ENCODE data around the gene RAD51B. TPM values are rescaled to one million over a fixed set of nuclear protein-coding genes. Genes with fewer than 3 reads are reported as not detected.

Gene RAD51B
- total RNA-seq, 1 experiment from 2014 or later: 16.7 TPM

GRCh38 chr14:68011406-68012028 lies 191.9 kb downstream of the RAD51B start:
- H3K27ac Mint-ChIP-seq: no peak overlapping the region

More at GRCh38 chr14:68011406-68012028, 191.9 kb downstream of the RAD51B start:
- Mint-ChIP-seq H3K27me3 (ENCODE audit: low read depth) (no peaks in the 10 kb centered on the region), H3K4me1 (no peaks in the 10 kb centered on the region), H3K36me3 (ENCODE audit: insufficient read depth in 1 of 3, low read depth in 3 of 3) (peaks cover 0 to 8% (median 5%) of the 10 kb centered on the region in 3 experiments; a peak in 4 of 7 replicates), H3K4me3 (no peak overlapping the region), H3K9me3 (peaks cover 6 to 10% of the 10 kb centered on the region in 2 experiments; a peak in 4 of 5 replicates)
- Histone ChIP-seq H2BK5ac (ENCODE audit: insufficient read length, low read length) (no peak overlapping the region), H3K9me3 (ENCODE audit: control insufficient read depth, low read depth, low read length) (no peaks in the 10 kb centered on the region), H3K79me2 (ENCODE audit: insufficient read depth, low read length) (no peaks in the 10 kb centered on the region), H2BK15ac (ENCODE audit: low read depth, low read length) (no peak overlapping the region), H3K4me2 (ENCODE audit: insufficient read depth, insufficient read length, low read length) (no peak overlapping the region), H4K5ac (ENCODE audit: insufficient read length, low read depth, low read length) (no peak overlapping the region), H4K91ac (ENCODE audit: insufficient read length, low read depth, low read length) (no peak overlapping the region), H3K4me1 (ENCODE audit: insufficient read depth, low read length) (no peaks in the 10 kb centered on the region), H2AK5ac (ENCODE audit: insufficient read length, low read length) (no peak overlapping the region), H3K9ac (ENCODE audit: extremely low read depth, insufficient read length, low read length) (no peak overlapping the region), H3K27ac (ENCODE audit: insufficient read length, low read depth, low read length) (no peak overlapping the region), H3K23me2 (ENCODE audit: insufficient read length, low read depth, low read length, poor library complexity, severe bottlenecking) (no peaks in the 10 kb centered on the region), H3T11ph (ENCODE audit: low read length) (no peak overlapping the region), H2BK12ac (ENCODE audit: insufficient read length, low read depth, low read length) (no peak overlapping the region), H3K14ac (ENCODE audit: insufficient read depth, low read length) (no peak overlapping the region), H2BK120ac (ENCODE audit: low read depth, low read length, poor library complexity, severe bottlenecking) (no peak overlapping the region), H3K18ac (ENCODE audit: insufficient read length, low read depth, low read length) (no peak overlapping the region), H3K27me3 (ENCODE audit: insufficient read depth, low read length) (no peaks in the 10 kb centered on the region), H4K8ac (replicated peaks; ENCODE audit: insufficient read length, low read depth, low read length) (no peak overlapping the region), H2AFZ (ENCODE audit: low read length) (no peak overlapping the region), H3K56ac (ENCODE audit: insufficient read length, low read depth, low read length) (no peak overlapping the region), H4K20me1 (ENCODE audit: control insufficient read depth, insufficient read depth, insufficient read length) (no peaks in the 10 kb centered on the region), H3K79me1 (ENCODE audit: insufficient read depth, low read depth, low read length, poor library complexity, severe bottlenecking) (no peaks in the 10 kb centered on the region), H2BK20ac (ENCODE audit: low read depth, low read length, poor library complexity, severe bottlenecking) (no peak overlapping the region), H3K4ac (ENCODE audit: low read depth, low read length) (no peak overlapping the region), H3K23ac (ENCODE audit: insufficient read length, low read depth, low read length) (no peak overlapping the region)
- WGBS (ENCODE audit: extremely low coverage, insufficient read length, low lambda C conversion rate): no CpG with 5 or more reads among the region's 4 CpGs
- no peak for TF ChIP-seq CTCF (conservative IDR thresholded peaks at IDR 0.05)
- DNase-seq: no peak
